LNCaP clone FGC (cell line): ENCODE results near the gene IRX2.
A peak's percentile ranks its signal among the peaks of the same experiment; 100 is the strongest.

Experiments
- DNase-seq: peaks from one replicate; pipeline ENCODE4 v3.0.0-alpha.2; 2011; ENCODE audit warnings: low read depth
- H3K4me3 ChIP-seq: 2 replicates; pipeline ENCODE4 v1.5.1; 2011; ENCODE audit warnings: mild to moderate bottlenecking, low read depth, low read length, control low read depth
- TF ChIP-seq, protein P1 (sequence below): IDR thresholded peaks from 2 replicates; pipeline ENCODE4 v1.5.1; 2012; ENCODE audit warnings: mild to moderate bottlenecking; ENCODE audit not compliant: control insufficient read depth, insufficient read depth; ENCODE audit errors: extremely low read depth

The IRX2 gene

DNA sequence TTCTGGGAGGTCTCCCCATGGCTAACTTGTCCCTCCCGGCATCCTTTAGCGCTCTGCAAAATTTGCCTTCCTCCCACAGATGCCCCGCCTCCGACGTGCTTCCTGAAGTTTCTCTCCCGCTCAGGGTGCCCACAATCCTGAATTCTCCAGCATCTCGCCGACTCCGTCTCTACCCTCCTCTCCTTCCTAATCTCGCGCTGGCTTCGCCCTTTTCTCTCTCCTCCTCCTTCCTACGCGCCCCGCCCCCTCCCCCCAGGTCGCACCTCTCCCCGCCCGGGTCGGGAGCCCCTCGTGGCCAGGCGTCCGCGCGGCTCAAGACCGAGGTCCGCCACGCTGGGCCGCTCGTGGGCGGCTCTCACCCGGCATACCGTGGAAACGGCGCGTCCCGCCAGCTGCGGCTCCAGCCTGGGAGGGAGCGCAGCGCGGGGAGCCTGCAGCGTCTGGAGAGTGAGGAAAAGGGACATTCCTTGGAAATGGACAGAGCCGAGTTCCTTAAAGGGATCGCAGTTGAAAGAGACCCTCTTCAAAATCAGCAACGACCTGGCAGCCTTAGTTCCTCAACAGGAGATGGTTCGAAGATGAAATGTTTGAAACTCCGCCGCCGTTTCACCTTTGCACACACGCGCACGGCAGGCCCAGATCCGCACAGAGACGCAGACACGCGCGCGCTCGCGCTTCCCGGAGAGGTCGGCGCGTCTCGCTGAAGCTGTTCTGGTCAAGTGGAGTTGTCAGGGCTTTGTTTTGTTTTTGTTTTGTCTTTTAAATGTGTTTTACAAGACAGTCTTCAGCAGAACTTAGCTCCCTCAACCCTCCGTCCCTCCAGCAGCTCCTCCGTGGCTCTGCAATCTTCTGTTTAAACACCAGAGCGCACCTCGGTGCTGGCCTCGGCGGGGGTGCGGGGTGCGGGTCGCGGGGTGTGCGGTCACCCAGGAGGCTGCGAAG, 5.0 kb upstream of the IRX2 start:
- DNase-seq: no peak
- H3K4me3 ChIP-seq: peak overlapping the region; percentile 53
- TF ChIP-seq, protein P1, sequence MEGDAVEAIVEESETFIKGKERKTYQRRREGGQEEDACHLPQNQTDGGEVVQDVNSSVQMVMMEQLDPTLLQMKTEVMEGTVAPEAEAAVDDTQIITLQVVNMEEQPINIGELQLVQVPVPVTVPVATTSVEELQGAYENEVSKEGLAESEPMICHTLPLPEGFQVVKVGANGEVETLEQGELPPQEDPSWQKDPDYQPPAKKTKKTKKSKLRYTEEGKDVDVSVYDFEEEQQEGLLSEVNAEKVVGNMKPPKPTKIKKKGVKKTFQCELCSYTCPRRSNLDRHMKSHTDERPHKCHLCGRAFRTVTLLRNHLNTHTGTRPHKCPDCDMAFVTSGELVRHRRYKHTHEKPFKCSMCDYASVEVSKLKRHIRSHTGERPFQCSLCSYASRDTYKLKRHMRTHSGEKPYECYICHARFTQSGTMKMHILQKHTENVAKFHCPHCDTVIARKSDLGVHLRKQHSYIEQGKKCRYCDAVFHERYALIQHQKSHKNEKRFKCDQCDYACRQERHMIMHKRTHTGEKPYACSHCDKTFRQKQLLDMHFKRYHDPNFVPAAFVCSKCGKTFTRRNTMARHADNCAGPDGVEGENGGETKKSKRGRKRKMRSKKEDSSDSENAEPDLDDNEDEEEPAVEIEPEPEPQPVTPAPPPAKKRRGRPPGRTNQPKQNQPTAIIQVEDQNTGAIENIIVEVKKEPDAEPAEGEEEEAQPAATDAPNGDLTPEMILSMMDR: peak; percentile 40

DNA sequence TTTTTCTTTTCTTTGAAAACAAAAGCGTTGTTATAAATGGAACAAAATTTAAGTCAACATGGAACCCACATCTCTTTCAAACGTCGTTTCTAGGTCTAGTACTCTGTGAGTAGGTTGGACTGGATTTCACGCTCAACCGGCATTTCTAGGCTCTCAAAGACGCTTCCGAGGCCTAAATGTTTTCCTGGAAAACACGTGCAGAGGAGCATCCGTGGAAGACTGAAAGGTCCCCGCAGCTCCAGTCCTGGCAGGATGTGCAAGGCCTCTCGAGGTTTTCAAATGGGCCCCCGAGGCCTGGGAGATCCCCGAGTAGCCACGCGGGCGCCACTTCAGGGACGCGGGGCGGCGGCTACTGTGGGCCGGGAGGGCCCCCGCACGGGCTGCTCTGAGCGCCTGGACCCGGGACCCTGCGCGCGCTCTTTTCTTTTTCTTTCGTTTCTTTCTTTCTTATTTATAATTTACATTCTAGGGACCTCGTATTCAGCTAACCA, 4.2 kb upstream of the IRX2 start:
- DNase-seq: no peak
- peak overlapping the region; percentile 53 for H3K4me3 ChIP-seq
- TF ChIP-seq, protein P1: no peak

DNA sequence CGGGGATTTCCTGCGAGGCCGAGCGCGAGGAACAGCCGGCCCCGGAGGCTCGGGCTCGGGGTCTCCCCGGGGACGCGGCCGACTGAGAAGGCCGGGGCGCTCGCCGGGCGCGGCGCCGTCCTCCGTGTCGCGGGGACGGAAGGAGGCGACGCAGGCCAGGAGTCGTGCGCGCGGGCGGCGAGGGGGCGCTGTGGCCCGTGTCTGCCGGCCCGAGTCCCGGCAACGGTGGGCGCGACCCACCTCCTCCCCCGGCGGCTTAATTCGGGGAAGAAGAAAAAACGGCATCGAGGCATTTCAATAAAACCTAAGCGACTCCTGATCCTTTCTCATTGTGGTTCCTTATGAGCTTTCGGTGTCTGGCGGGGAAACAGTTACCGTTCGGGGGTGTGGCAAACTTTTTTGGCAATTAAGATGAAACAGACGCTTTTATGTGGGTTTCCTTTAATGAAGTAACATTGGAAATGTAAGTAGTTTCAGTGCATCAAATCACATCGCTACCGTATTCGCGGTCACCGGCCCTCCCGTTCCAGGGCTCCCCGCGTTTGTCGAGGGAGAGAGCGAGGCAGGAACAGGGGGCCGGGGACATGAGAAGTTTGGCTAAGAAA, 3.7 kb upstream of the IRX2 start:
- TF ChIP-seq, protein P1: no peak
- no peak overlapping the region for H3K4me3 ChIP-seq
- DNase-seq: no peak

DNA sequence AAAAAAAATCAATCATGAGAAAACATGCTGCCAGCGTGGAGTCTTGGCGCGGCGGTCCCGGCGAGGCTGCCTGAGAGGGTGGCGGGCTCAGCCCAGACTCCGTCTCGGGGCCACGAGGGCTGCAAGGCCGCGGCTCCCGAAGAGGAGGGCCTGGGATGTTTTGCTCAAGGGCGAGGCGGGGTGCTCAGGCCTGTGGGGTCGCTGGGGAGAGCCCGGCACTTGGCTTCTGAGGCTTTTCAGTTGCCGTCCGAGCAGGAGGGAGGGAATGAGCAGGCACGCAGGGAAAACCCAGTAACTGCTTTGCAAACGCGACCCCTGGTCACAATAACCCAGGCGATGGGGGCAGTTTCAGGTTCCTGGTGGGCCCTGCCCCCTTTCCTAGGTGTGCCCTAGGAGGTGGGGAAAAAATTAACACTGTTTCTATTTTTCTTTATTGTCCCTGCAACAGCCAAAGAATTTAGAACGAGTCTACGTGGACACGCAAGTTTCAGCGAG, 3.2 kb upstream of the IRX2 start:
- TF ChIP-seq, protein P1: no peak
- DNase-seq: no peak
- H3K4me3 ChIP-seq: no peak overlapping the region

DNA sequence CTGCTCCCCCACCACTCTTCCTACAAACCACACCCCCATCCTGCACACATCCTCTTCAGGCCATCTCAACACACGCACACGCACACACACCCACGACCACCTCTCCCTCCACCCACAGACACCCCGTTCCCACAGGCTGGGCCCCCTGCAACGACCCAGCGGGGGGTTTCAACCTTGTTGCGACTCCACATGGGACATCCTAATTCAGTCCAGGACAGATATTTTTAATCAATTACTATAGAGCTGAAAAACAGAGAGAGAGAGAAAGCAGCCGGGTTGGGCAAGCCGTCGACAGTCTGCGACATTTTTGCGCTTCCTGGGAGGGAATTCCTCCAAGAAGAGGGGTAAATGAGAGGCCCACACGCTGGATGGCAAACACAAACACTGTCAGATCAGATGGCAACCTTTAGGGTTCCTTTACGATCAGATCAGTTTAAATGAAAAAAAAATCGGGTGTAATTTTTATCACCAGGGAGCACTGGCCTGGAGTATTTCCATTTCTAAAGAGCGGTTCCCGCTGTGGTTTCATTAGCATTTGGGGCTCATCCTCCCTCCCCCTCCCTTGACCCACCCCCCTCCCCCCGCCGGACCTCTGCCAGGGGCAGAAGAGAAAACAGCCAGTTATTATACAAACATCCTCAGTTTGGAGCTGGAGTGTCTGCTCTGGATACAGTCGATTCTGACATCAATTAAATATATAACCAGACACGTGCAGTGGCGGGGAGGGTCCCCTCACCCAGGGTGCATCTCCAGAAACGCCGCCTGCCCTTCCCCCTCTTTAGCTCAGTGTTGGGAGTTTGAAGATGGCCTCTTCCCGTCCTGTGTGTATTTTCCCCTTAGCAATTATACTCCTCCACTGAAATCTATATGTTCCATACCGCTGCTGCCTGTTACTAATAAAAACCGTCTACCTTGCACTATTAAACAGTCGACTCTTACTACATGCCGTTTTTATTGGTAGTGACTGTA, 2.3 kb upstream of the IRX2 start:
- no peak for DNase-seq
- no peak overlapping the region for H3K4me3 ChIP-seq
- TF ChIP-seq, protein P1: no peak

DNA sequence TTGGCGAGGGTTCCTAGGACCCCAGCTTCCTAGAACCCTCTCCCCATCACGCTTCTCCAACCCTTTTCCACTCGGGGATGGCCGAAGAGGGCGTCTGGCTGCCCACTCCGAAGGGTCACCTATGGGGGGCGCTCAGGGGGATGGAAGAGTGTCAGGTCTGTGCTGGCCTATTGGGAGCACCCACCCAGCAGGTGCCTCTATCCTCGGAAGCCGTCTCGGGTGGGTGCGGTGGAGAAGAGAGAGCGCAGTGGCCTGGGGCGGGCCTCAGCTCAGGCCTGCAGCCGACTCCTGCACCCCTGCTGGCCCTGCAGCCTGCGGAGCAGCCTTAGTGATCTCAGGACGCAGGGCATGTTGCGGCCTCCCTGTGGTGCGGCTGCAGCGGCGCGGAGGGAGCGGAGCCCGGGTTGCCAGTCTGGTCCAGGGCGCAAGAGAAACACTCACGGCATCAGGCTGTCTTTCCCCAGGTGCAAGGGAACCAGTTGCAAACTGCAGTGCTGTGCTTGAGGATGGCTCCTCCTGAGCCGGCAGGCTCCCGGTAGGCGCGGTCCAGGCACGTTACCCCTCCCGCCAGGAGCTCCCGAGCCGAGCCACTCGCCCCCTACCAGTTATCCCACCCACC, 1.5 kb upstream of the IRX2 start:
- DNase-seq: no peak
- H3K4me3 ChIP-seq: peak overlapping the region; percentile 61
- TF ChIP-seq, protein P1: no peak
